Stimulated activated CD8-positive, alpha-beta memory T cell treated with anti-CD3 and anti-CD28 coated beads, Interleukin-2, amount 100 ng/mL, for 1 hour (primary cell): ENCODE results near the gene DNAH1.
"Not testable (repeated sequence)": the region's sequence is repeated elsewhere in the genome, so short reads cannot be mapped to it uniquely, and the experiment has no call there.

Source experiments
- DNase-seq, 2 donors: peaks; one replicate each; pipeline ENCODE4 v3.0.0-alpha.2; 2020; ENCODE audit warnings: low read depth in 2 of 2

DNAH1 gene

DNA sequence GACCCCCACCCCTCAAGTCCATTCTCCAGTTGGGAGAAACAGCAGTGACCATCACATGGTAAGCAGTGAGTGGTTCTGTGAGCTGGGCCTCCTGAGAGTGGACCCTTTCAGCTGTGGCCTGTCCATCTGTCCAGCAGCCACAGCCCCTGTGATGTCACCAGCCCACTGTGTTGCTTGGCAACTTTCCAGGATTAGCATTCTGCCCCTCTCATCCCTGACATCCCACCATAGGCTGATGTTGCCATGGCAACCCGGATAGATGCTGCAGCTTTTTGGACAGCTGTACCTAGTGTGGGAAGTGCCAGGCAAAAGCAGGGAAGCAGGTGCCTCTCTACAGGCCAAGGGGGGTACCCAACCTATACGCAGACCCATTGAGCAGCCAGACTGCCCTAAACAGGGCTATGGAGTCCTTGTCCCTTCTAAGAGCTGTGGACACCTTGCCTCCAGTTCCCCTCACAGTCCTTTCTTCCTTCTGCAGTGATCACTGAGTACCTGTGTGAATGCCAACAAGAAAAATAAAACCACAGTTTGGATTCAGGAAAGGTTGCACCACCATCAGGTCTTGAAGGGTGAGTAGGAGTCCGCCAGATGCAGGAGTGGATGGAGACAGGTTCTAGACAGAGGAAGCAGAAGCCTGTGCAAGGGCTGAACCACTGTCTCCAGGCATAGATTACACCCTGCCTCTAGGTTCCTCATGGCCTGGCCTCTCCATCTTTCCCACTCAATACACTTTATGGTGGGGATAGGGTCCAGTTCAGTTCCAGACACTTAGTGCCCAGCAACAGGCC is at the start of gene DNAH1:
Gene DNAH1, plus strand, starts transcription at position 343 of the 788 bp plus-strand sequence. CDS start 6,124 bp downstream, outside the sequence.
- no peak for DNase-seq

DNA sequence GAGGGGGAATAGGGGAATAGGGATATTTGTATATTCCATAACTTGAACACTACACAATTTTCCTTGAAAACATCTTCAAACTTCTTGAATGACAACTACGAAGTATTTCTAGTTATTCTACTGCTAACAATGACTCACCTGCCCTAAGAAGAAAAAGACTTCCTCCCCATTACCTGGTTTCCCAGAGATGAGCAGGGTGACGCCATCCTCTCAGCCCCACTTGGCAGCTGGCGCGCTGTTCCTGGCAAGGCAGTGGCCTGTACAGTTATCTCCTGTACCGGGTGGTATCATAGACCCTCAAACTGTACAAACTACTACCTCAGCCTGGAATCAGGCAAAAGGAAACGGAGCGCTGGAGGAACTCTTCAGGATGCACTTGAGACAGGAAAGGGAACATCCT is 48.1 kb upstream of the DNAH1 start:
- DNase-seq, result no peak

DNA sequence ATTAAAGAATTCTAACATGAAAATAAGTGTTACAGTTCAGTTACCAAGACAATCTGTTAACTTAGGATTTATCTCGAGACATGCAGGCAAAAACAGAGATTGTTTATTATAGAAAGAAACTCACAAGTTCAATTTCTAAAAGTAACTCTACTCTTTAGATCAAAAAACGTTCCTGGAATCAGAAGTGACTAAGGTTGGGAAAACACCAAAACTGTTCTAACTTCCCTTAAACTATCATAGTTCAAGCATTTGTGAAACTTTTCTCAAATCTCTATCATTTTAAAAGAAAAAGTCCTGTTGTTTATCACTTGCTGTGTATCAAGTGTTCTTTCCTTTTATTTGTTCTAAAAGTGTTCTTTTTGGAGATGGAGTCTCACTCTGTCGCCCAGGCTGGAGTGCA is 46.3 kb upstream of the DNAH1 start:
- DNase-seq, result no peak

DNA sequence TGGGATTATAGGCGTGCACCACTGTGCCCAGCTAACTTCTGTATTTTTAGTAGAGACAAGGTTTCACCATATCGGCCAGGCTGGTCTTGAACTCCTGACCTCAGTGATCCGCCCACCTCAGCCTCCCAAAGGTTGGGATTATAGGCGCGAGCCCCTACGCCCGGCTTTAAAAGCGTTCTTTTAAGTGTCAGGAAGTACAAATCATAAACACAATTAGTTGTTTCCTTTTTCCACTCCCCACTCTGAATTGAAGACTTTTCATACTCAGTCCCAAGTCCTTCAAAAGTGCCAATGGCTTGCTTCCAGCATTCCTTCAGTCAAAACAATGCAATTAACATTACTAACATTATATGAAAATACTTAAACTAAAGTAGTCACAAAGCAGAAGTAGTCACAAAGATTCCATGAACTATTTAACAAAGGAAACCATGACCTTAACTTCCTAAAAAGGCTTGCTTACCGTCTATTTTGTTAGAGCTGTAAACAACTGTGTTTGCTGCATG is 45.8 kb upstream of the DNAH1 start:
- no peak for DNase-seq

DNA sequence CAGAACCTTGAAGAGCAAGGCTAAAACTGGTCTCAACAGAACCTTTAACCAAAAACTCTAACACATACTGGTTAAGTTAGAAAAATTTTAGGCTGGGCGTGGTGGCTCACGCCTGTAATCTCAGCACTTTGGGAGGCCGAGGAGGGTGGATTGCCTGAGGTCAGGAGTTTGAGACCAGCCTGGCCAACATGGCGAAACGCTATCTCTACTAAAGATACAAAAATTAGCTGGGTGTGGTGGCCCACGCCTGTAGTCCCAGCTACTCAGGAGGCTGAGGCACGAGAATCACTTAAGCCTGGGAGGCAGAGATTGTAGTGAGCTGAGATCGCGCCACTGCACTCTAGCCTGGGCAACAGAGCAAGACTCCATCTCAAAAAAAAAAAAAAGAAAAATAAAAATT is 43.9 kb upstream of the DNAH1 start:
- not testable (repeated sequence) for DNase-seq

DNA sequence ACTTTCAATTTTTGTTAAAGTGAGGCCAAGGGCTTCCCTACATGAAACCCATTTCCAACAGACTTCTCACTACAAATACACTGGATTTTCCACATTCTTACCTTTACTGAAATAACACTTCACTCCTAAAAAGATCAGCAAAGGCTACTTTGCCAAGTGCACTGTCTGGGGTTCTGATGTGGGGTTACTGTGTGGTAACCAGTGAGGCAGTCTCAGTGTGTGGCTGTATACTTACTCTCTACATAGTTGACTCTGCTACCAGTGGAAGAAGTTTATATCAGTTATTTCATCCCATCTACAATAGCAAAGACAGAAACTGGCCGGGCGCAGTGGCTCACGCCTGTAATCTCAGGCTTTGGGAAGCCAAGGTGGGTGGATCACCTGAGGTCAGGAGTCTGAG is 43.3 kb upstream of the DNAH1 start:
- no peak for DNase-seq

DNA sequence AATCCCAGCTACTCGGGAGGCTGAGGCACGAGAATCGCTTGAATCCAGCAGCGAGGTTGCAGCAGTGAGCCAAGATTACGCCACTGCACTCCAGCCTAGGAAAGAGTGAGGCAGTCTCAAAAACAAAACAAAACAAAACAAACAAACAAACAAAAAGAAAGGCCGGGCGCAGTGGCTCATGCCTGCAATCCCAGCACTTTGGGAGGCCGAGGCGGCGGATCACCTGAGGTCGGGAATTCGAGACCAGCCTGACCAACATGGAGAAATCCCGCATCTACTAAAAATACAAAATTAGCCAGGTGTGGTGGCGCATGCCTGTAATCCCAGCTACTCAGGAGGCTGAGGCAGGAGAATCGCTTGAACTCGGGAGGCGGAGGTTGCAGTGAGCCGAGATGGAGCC is 41.3 kb upstream of the DNAH1 start:
- DNase-seq, result not testable (repeated sequence)

DNA sequence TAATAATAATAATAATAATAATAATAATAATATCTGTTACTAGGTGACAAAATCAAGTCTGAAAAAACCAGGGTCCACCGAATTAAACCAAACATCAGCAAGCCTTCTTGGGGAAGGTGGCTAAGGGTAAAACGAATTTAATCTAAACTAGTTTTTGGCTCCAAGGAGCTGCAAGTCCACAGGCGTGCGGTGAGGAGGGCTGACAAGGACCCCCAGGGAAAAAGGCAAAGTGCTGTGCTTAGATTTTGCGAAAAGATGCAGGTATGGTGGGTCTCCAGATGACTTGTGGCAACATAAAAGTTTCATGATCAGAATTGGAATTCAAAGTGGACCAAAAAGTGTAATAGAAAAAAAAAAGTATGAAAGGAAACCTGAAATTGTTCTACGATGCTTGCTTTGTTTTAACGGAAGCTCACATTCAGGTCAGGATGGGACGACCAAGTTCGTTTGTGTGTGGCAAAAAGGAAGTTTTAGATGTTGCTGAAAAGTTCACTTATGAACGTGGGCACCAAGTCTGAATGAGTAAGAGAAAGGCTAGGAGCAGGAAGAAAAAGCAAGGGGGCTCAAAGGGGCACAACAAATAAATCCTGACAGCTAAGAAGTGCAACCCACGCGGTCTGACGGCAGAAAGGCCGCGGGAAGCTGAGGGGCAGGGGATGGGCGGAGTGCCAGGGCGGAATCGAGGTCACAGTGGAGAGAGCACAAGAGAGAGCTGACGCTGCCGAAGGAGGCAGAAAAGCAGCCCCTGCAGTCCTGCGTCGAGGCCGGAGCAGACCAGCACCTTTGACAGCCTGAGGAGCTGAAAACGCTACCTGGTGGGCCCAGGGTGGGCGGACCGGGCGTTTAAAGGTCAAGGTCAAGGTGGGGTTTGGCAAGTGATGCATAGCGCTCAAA is 38.8 kb upstream of the DNAH1 start:
- peak in 1 of 2 donors; percentile 44 for DNase-seq

DNA sequence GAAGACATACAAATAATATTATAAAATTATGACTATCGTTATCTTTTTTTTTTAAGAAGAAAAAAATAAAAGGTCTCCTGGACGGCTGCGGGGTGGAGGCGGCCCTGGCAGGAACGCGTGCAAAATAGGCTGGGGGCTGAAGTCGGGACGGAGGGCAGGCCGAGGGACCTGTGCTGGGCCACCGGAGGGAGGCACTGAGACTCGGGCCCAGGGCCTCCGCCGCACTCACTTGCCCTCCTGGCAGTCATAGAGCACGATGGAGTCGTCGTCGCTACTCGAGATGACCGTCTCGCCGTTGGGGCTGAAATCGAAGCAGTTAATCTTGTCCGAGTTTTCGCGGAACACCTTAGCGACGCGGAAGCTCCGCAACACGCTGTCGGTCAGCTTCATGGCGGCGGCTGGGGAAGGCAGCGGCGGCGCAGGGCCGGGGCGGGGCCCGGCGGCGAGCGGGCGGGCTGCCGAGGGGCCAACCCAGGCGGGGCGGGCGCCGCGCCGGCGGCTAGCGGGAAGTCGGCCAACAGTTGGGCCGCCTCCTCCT is 38.1 kb upstream of the DNAH1 start:
- no peak for DNase-seq

DNA sequence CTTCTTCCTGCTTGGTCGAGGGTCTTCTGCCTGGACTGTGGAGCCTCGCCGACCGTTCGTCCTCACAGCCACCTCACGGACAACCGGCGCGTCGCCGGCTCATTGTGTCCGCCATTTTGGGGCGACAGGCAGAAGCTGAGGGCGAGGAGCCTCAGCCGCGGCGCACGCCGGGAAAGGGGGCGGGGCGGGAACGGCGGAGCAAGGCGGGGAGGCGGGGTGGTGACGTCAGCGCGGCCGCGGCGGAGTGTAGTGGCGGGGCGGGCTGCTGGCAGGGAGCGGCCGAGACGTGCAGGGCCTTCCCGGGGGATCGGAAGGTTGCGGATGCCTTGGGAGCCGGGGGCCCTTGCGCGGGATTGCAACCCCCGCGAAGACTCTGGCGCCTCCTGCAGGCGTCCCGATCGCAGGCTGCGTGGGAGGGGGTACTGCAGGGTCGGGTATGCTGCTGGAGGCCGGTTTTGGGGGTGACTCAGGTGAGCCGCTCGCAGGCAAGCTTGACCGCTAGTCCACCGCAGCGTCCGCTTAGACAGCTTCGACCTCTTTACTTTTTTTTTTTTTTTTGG is 37.5 kb upstream of the DNAH1 start, which contains the start of gene WDR82:
Gene WDR82, minus strand, starts transcription at position 140 of the 560 bp plus-strand sequence. CDS start 288 bp downstream, outside the sequence.
- DNase-seq, result peak; percentile 96 to 98

DNA sequence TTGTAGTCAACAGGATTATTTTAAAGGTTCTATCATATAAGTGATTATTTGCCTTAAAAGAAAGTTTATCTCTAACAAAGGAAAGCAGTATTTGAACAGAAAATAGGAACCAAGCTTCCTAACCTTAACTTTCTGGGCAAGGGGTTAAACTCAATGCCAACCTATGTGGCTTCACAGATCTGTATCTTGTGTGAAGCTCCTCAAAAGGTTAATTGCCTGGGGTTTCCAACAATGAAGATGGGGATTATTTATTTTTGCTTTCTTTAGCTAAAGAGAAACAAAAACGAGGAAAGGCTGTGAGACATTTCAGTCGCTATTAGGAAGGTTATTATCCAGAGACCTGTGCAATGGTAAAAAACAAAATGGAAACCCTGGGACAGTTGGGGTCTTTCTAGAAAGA is 36.5 kb upstream of the DNAH1 start:
- no peak for DNase-seq

DNA sequence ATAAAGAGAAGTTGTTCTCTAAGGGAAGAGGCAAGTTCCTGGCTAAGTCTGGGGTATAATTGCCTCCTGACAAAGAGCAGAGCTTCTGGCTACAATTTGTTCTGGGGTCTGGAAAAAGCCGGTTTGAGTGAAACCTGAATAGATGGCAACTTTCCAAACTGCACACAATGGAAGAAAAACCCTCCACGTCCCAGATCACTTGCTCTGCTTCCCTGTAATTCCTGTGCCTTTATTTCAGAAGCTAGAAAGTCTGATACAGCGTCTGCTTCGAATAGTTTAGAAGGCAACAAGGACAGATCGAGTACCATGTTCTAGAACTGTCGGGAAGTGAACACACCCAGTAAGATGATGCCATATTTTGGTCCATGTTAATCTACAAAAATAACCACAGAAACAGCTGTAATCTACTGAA is 36.1 kb upstream of the DNAH1 start:
- DNase-seq, result no peak

DNA sequence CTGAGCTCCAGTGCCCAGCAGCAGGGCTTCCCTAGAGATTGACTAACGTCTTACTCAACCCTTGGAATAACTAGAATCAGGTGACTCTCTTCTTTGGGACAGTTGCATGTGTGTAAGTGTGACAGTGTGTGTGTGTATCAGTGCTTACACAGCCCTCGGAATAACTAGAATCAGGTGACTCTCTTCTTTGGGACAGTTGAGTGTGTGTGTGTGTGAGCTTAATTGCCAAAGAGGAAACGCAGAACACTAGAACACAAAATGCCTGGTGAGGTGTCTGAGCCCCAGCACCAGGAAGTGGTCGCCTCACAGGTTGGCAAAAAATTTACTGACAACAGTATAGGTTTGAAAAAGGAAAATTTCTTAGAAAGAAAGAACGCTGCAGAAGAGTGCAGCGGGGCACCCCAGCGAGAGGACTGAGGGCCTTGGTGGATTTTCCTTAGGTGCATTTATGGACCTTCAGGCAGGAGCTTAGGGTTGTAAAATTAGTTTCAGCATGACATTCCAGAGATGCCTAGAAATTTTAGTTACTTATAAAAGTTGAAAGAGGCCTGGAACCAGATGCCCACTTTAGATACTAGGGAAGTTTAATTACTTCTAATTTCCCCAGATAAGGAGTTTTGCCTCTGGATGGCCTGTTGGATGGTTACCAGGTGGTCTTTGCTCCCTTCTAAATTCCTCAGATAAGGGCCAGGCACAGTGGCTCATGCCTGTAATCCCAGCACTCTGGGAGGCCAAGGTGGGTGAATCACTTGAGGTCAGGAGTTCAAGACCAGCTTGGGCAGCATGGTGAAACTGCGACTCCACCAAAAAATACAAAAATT is 33.9 kb upstream of the DNAH1 start:
- peak in 1 of 2 donors; percentile 19 for DNase-seq

DNA sequence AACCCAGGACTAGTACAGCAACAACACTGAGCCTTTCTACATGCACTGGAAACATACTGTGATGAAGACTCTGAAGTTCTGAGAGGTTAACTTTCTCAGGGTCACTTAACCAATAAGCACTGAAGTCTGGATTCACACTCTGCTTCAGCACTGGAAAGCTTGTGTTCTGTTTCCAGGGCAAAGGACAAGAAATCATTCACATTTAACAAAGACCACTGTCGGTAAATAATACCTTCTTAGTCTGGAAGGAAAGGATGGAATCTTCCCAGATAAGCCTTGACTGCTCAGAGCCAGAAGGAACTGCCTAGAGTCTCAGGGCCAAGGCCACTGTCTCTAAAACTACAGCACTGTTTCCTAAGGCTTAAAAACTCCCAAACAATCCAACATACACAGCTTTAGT is 32.8 kb upstream of the DNAH1 start:
- DNase-seq, result no peak

DNA sequence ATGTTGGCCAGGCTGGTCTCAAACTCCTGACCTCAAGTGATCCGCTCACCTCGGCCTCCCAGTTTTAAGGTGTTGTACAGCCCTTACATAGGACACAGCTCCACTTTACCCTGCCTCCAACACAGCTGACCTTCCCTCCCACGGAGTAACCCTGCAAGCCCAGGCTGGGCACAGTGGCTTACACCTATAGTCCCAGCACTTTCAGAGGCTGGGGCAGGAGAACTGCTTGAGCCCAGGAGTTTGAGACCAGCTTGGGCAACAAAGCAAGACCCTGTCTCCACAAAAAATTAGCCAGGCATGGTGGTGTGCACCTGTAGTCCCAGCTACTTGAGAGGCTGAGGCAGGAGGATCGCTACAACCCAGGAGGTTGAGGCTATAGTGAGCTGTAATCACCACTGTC is 32.1 kb upstream of the DNAH1 start:
- not testable (repeated sequence) for DNase-seq

DNA sequence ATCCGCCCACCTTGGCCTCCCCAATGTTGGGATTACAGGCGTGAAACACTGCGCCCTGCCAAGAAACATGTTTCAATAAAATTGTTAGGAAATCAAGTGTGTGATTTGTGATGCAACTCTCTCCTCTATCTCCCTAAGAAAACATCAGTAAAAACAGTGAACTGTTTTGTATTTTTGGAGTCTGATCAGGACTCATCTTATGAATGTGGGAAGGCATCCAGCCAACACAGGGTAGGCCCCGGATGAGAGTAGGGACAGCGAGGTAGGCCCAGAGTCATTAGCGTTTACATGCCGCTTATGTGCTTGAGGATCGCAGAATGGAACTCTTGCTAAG is 29.4 kb upstream of the DNAH1 start:
- no peak for DNase-seq

DNA sequence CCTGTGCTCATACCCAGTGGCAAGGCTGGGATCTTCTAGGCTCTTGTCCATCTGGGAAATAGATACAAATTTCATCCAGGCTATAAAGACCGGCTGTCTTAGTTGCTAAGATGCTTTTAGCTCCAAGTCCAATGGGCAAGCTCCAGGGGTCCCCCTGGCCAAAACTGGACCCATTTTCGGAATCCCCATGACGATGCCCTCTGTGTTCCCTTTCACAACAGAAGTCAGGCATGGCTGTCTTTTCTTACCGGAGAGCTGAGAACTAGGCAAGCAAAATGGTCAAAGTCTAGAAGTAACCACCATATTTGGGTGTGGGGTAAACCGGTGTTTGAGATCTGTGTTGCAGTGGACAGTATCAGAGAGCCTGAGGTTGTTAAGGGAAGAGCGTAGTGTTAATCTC is 27.4 kb upstream of the DNAH1 start:
- DNase-seq, result no peak

DNA sequence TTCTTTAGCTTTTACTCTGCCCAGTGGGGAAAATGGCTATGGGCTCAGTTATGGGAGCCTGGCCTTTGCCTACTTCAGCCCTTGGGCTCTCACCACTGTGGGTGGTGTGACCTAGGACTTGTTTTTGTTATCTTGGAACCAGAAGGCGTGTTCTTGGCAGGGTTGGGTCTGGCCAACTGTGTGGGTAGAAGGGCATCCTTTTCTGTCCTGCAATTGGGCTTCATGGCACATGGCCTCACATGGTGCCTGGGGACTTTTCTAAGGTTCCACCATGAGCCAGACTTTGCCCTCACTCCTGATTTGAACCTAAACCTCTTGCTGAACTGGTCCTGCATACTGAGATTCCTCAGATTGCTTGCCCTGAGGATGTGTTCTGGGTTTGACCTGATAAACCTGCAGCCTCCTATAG is 26.8 kb upstream of the DNAH1 start:
- DNase-seq, result no peak

DNA sequence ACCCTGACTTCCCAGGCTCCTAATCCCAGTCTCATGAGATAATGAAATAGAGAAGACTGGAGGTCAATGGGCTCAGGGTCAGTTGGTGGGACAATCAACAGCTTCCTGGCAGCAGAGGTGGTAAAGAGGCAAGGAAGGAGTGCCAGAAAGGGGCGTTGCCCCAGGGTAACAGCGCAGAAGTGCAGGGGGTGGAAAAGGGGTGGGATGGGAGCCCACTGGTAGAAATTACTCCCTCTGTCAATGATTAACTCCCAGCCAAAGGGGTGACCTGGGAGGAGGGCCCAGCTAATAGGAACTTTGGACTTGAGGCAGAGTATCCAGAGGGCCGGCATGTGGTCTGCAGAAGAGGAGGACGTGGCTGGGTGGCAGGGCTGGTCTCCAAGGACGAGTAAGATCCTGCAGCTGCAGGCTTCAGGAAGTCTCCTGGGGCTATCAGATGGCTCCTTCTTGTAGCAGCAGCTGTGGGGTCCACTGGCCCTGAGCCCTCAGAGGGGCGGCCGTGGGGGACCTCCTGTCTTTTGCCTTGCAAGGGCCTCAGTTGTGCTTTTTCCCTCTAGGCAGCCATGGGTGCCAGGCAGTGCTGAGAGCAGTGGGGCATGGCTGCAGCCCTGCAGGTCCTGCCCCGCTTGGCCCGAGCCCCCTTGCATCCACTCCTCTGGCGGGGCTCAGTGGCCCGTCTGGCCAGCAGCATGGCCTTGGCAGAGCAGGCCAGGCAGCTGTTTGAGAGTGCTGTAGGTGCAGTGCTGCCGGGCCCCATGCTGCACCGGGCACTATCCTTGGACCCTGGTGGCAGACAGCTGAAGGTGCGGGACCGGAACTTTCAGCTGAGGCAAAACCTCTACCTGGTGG is 26.1 kb upstream of the DNAH1 start:
- no peak for DNase-seq
